Karpas-422 (cell line): Measurements from ENCODE around the gene ABCC11. TPM values are rescaled to one million over a fixed set of nuclear protein-coding genes. Genes with fewer than 3 reads are reported as not detected.

Experiments used
- DNase-seq: peaks from one replicate; pipeline ENCODE4 v3.0.0-alpha.2; 2015
- H2AFZ ChIP-seq: fragments of 200-600 bp; sonication (generic); 2 replicates; pipeline ENCODE4 v1.6.1; 2014; ENCODE audit warnings: antibody characterized with exemption, low read length, mixed read lengths
- H3K27ac ChIP-seq: fragments of 200-600 bp; sonication (generic); 2 replicates; pipeline ENCODE4 v1.5.1; 2014; ENCODE audit warnings: mild to moderate bottlenecking, low read length, moderate library complexity
- H3K27me3 ChIP-seq: fragments of 200-600 bp; sonication (generic); 2 replicates; pipeline ENCODE4 v1.6.1; 2014; ENCODE audit warnings: low read length, mixed read lengths
- H3K36me3 ChIP-seq: fragments of 200-600 bp; sonication (generic); 2 replicates; pipeline ENCODE4 v1.6.1; 2014; ENCODE audit warnings: low read length, mixed read lengths; ENCODE audit not compliant: insufficient read depth
- H3K4me1 ChIP-seq: fragments of 200-600 bp; sonication (generic); 2 replicates; pipeline ENCODE4 v1.6.1; 2014; ENCODE audit warnings: mild to moderate bottlenecking, low read length, mixed read lengths
- H3K4me2 ChIP-seq: fragments of 200-600 bp; sonication (generic); 2 replicates; pipeline ENCODE4 v1.6.1; 2014; ENCODE audit warnings: low read length, low read depth, mild to moderate bottlenecking; ENCODE audit not compliant: poor library complexity, severe bottlenecking
- H3K4me3 ChIP-seq: fragments of 200-600 bp; sonication (generic); 2 replicates; pipeline ENCODE4 v1.5.1; 2014; ENCODE audit warnings: mild to moderate bottlenecking, antibody characterized with exemption, low read length, mixed read lengths
- H3K79me2 ChIP-seq: fragments of 200-600 bp; sonication (generic); 2 replicates; pipeline ENCODE4 v1.6.1; 2014; ENCODE audit warnings: mild to moderate bottlenecking, low read length, mixed read lengths
- H3K9ac ChIP-seq: fragments of 200-600 bp; sonication (generic); 2 replicates; pipeline ENCODE4 v1.6.0; 2014; ENCODE audit warnings: low read length
- H3K9me2 ChIP-seq: fragments of 200-600 bp; sonication (generic), shearing (Covaris generic); replicated peaks from 2 replicates; pipeline ENCODE4 v1.6.0; 2014; ENCODE audit warnings: mild to moderate bottlenecking, low read length, moderate library complexity; ENCODE audit not compliant: insufficient read depth
- H3K9me3 ChIP-seq: fragments of 300-700, 200-600 bp; sonication (generic); 2 replicates; pipeline ENCODE4 v1.6.1; 2014; ENCODE audit warnings: low read length, mixed read lengths
- H4K20me1 ChIP-seq: fragments of 200-600 bp; sonication (generic); 2 replicates; pipeline ENCODE4 v1.6.1; 2014; ENCODE audit warnings: mild to moderate bottlenecking, antibody characterized with exemption, low read length, low read depth; ENCODE audit not compliant: insufficient read depth
- total RNA-seq: library from RNA; depleted of rRNA; stranded (reverse); fragments of >200 nt; shearing (Covaris generic); gene quantifications from 2 replicates; pipeline ENCODE4 v1.2.3, GENCODE V29; 2014; ENCODE audit warnings: low replicate concordance

ABCC11 gene
- total RNA-seq, 1 experiment from 2014 or later: 0.15 TPM

GRCh38 chr16:48152226-48152625, 95.1 kb downstream of the ABCC11 start:
- H3K36me3 ChIP-seq: no peaks in the 10 kb centered on the region
- no peaks in the 10 kb centered on the region for H3K9me2 ChIP-seq
- H3K4me3 ChIP-seq: no peak overlapping the region
- no peak overlapping the region for H3K27ac ChIP-seq
- no peak overlapping the region for H2AFZ ChIP-seq
- H3K4me2 ChIP-seq: no peak overlapping the region
- no peak overlapping the region for H3K9ac ChIP-seq
- peaks cover 6% of the 10 kb centered on the region; the same call in 1 of the 2 replicates for H3K9me3 ChIP-seq
- no peaks in the 10 kb centered on the region for H3K27me3 ChIP-seq
- H4K20me1 ChIP-seq: no peaks in the 10 kb centered on the region
- peaks cover 9% of the 10 kb centered on the region for H3K4me1 ChIP-seq
- no peaks in the 10 kb centered on the region for H3K79me2 ChIP-seq
- DNase-seq: no peak

DNA sequence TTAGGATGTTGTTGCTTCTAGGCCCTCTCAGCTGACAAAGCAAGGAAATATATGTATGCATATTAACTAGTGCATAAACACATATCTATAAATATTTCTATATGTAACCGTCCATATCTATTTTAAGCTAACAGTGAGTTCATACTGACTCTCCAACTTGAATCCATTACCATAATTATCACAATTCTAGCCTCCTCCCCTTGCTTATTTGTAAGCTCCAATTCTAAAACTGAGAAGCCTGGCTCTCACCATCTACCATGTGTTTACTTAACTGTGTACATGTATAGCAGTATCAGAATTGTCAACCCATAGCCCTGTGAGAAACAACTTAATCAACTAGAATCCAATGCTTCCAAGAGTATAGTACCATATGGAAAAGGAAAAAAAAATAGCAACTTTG, 96.6 kb downstream of the ABCC11 start:
- Histone ChIP-seq H3K4me3 (no peak overlapping the region), H3K9me3 (peaks cover 6% of the 10 kb centered on the region; the same call in 1 of the 2 replicates)

DNA sequence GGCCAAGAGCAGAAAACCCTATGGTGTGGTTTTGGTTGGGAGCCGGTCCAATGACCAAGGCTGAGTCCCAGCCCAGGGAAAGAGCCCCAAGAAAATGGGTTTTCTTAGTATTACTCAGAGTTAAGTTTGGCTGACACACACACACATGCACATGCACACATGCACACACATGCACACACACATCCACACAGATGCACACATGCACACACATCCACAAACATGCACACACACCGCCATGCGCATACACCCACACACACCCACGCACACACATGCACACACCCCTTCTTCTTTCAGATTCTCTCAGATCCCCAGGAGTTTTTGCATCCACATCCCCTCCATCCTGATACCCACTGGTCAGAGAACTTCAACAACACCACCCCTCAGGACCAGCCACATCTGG, 100.6 kb downstream of the ABCC11 start:
- H2AFZ ChIP-seq: no peak overlapping the region
- DNase-seq: no peak
- H3K27ac ChIP-seq: no peak overlapping the region
- no peak overlapping the region for H3K4me2 ChIP-seq
- no peaks in the 10 kb centered on the region for H3K9me2 ChIP-seq
- no peak overlapping the region for H3K4me3 ChIP-seq
- no peaks in the 10 kb centered on the region for H4K20me1 ChIP-seq
- no peak overlapping the region for H3K9ac ChIP-seq
- no peaks in the 10 kb centered on the region for H3K4me1 ChIP-seq
- peaks cover 3% of the 10 kb centered on the region; the same call in 1 of the 2 replicates for H3K27me3 ChIP-seq
- H3K36me3 ChIP-seq: no peaks in the 10 kb centered on the region
- no peaks in the 10 kb centered on the region for H3K79me2 ChIP-seq
- peaks cover 6% of the 10 kb centered on the region; the same call in 1 of the 2 replicates for H3K9me3 ChIP-seq

More for the DNA sequence above, 96.6 kb downstream of the ABCC11 start:
- H3K4me2 ChIP-seq: no peak overlapping the region
- H3K27me3 ChIP-seq: no peaks in the 10 kb centered on the region
- no peaks in the 10 kb centered on the region for H3K79me2 ChIP-seq
- DNase-seq: no peak
- no peaks in the 10 kb centered on the region for H4K20me1 ChIP-seq
- no peak overlapping the region for H3K9ac ChIP-seq
- no peaks in the 10 kb centered on the region for H3K36me3 ChIP-seq
- H2AFZ ChIP-seq: no peak overlapping the region
- H3K9me2 ChIP-seq: no peaks in the 10 kb centered on the region
- H3K4me1 ChIP-seq: no peaks in the 10 kb centered on the region
- no peak overlapping the region for H3K27ac ChIP-seq

DNA sequence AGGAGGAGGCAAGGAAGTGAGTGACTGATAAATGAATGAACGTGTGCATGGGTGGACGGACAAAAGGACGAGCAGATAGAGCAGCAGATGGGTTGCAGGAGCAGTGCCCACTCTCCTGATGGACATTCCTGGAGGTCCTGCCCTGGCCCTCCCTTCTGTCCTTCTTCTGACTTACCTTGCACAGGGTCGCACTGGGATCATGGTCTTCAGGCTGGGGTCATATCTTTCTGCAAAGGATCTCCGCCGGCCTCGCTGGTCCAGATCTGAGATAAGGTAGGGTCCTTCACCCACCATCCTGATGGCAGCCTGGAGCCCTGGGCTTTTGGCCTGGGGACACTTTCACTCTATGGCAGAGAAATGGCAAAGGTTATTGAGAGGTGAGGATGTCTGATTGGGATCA, 101.2 kb downstream of the ABCC11 start:
- H3K27ac ChIP-seq: no peak overlapping the region
- no peak overlapping the region for H3K9ac ChIP-seq
- H3K79me2 ChIP-seq: no peaks in the 10 kb centered on the region
- H3K4me3 ChIP-seq: no peak overlapping the region
- no peaks in the 10 kb centered on the region for H3K9me2 ChIP-seq
- no peaks in the 10 kb centered on the region for H3K4me1 ChIP-seq
- H3K4me2 ChIP-seq: no peak overlapping the region
- H3K36me3 ChIP-seq: no peaks in the 10 kb centered on the region
- peaks cover 6% of the 10 kb centered on the region; the same call in 1 of the 2 replicates for H3K9me3 ChIP-seq
- H2AFZ ChIP-seq: no peak overlapping the region
- peaks cover 3% of the 10 kb centered on the region; the same call in 1 of the 2 replicates for H3K27me3 ChIP-seq
- DNase-seq: no peak
- H4K20me1 ChIP-seq: no peaks in the 10 kb centered on the region

GRCh38 chr16:48143812-48144368, 103.4 kb downstream of the ABCC11 start:
- H3K27ac ChIP-seq: no peak overlapping the region
- H3K9me2 ChIP-seq: no peaks in the 10 kb centered on the region
- no peaks in the 10 kb centered on the region for H4K20me1 ChIP-seq
- no peak overlapping the region for H3K4me3 ChIP-seq
- no peak overlapping the region for H2AFZ ChIP-seq
- no peak overlapping the region for H3K4me2 ChIP-seq
- H3K79me2 ChIP-seq: no peaks in the 10 kb centered on the region
- H3K27me3 ChIP-seq: peaks cover 3% of the 10 kb centered on the region; the same call in 1 of the 2 replicates
- no peaks in the 10 kb centered on the region for H3K4me1 ChIP-seq
- H3K9me3 ChIP-seq: no peaks in the 10 kb centered on the region; the same call in 1 of the 2 replicates
- H3K36me3 ChIP-seq: no peaks in the 10 kb centered on the region
- no peak overlapping the region for H3K9ac ChIP-seq
- no peak for DNase-seq

GRCh38 chr16:48140821-48141220, 106.5 kb downstream of the ABCC11 start:
- no peak overlapping the region for H2AFZ ChIP-seq
- no peak overlapping the region for H3K9ac ChIP-seq
- H3K9me2 ChIP-seq: no peaks in the 10 kb centered on the region
- no peak overlapping the region for H3K27ac ChIP-seq
- H3K4me1 ChIP-seq: peaks cover 17% of the 10 kb centered on the region
- no peaks in the 10 kb centered on the region for H3K36me3 ChIP-seq
- peaks cover 3% of the 10 kb centered on the region; the same call in 1 of the 2 replicates for H3K27me3 ChIP-seq
- H3K4me3 ChIP-seq: no peak overlapping the region
- DNase-seq: no peak
- H3K79me2 ChIP-seq: no peaks in the 10 kb centered on the region
- no peaks in the 10 kb centered on the region for H3K9me3 ChIP-seq
- no peaks in the 10 kb centered on the region for H4K20me1 ChIP-seq
- H3K4me2 ChIP-seq: no peak overlapping the region

DNA sequence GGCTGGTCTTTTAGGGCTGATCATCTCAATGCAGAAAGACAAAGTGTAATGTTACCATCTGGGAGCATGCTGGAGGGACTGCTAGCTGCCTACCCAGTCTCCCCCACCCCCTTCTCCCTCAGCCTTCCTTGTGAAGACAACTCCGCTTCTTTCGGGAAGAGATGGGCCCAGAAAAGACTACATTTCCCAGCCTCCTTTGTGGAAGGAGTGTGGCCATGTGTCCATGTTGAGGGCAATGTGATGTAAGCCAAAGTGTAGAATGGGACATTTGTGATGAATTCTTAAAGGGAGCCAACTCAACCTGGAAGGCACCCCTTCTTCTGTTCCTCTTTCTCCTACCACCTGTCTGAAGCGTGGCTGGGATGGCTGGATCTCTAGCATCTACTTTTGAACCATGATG, 107.8 kb downstream of the ABCC11 start:
- Histone ChIP-seq H3K4me3 (no peak overlapping the region), H2AFZ (no peak overlapping the region), H3K9me3 (no peaks in the 10 kb centered on the region), H3K9me2 (no peaks in the 10 kb centered on the region), H3K4me1 (peaks cover 17% of the 10 kb centered on the region), H3K79me2 (no peaks in the 10 kb centered on the region), H4K20me1 (no peaks in the 10 kb centered on the region), H3K36me3 (no peaks in the 10 kb centered on the region), H3K9ac (no peak overlapping the region), H3K4me2 (no peak overlapping the region), H3K27ac (no peak overlapping the region), H3K27me3 (peaks cover 3% of the 10 kb centered on the region; the same call in 1 of the 2 replicates)
- DNase-seq: no peak

GRCh38 chr16:48138543-48138942, 108.8 kb downstream of the ABCC11 start:
- H3K9me2 ChIP-seq: no peaks in the 10 kb centered on the region
- H3K27me3 ChIP-seq: peaks cover 3% of the 10 kb centered on the region; the same call in 1 of the 2 replicates
- H3K79me2 ChIP-seq: no peaks in the 10 kb centered on the region
- H2AFZ ChIP-seq: no peak overlapping the region
- H4K20me1 ChIP-seq: no peaks in the 10 kb centered on the region
- H3K4me1 ChIP-seq: peaks cover 17% of the 10 kb centered on the region
- no peak overlapping the region for H3K4me2 ChIP-seq
- no peak overlapping the region for H3K27ac ChIP-seq
- DNase-seq: no peak
- no peaks in the 10 kb centered on the region for H3K9me3 ChIP-seq
- H3K36me3 ChIP-seq: no peaks in the 10 kb centered on the region
- no peak overlapping the region for H3K4me3 ChIP-seq
- H3K9ac ChIP-seq: no peak overlapping the region
